Vagina (tissue), 2 donors: ENCODE measurements around the gene PGAP2.

ENCODE experiments used
- CTCF ChIP-seq, 3 experiments: fragments of 450-650 bp in 2 of 3; fragments of 200-600 bp in 1 of 3; sonication (generic) in 1 of 3; IDR thresholded peaks; one replicate each; pipeline ENCODE4 v1.5.1; 2017 to 2019; ENCODE audit warnings: antibody characterized with exemption in 3 of 3, mild to moderate bottlenecking in 2 of 3, moderate library complexity in 2 of 3
- POLR2A ChIP-seq, 2 donors: fragments of 450-650 bp; IDR thresholded peaks; one replicate each; pipeline ENCODE4 v1.6.1; 2017; ENCODE audit warnings: antibody characterized with exemption in 2 of 2, mild to moderate bottlenecking in 2 of 2, moderate library complexity in 2 of 2

- TF ChIP-seq POLR2A (IDR thresholded peaks at IDR 0.05) (no peak), CTCF (IDR thresholded peaks at IDR 0.05) (no peak)
These were observed 53.3 kb downstream of the PGAP2 start for GRCh38 chr11:3861683-3862082.
